Hepatocyte (in vitro differentiated cells): ENCODE results near the gene VAV2. TPM values are rescaled to one million over a fixed set of nuclear protein-coding genes. Genes with fewer than 3 reads are reported as not detected.

Source experiments
- DNase-seq: peaks from one replicate; pipeline ENCODE4 v3.0.0-alpha.2; 2016; ENCODE audit warnings: low spot score
- H2AFZ ChIP-seq: fragments of 200-600 bp; sonication (generic); 2 replicates; pipeline ENCODE4 v1.6.0; 2016; ENCODE audit warnings: antibody characterized with exemption, mild to moderate bottlenecking
- H3K27ac ChIP-seq: fragments of 200-600 bp; sonication (generic); 2 replicates; pipeline ENCODE4 v1.5.1; 2016; ENCODE audit warnings: mild to moderate bottlenecking
- H3K27me3 ChIP-seq: fragments of 200-600 bp; sonication (generic); 2 replicates; pipeline ENCODE4 v1.6.1; 2016
- H3K36me3 ChIP-seq: fragments of 200-600 bp; sonication (generic); replicated peaks from 2 replicates; pipeline ENCODE4 v1.5.1; 2016; ENCODE audit warnings: low read depth; ENCODE audit not compliant: insufficient read depth
- H3K4me1 ChIP-seq: fragments of 200-600 bp; sonication (generic); 2 replicates; pipeline ENCODE4 v1.5.1; 2016; ENCODE audit warnings: mild to moderate bottlenecking, moderate library complexity; ENCODE audit not compliant: insufficient read depth
- H3K4me2 ChIP-seq: fragments of 200-600 bp; sonication (generic); 2 replicates; pipeline ENCODE4 v1.6.0; 2016
- H3K4me3 ChIP-seq: fragments of 200-600 bp; sonication (generic); 2 replicates; pipeline ENCODE4 v1.5.1; 2016; ENCODE audit warnings: mild to moderate bottlenecking
- H3K79me2 ChIP-seq: fragments of 200-600 bp; sonication (generic); 2 replicates; pipeline ENCODE4 v1.6.0; 2017; ENCODE audit warnings: mild to moderate bottlenecking
- H3K9me2 ChIP-seq: fragments of 200-600 bp; sonication (generic); replicated peaks from 2 replicates; pipeline ENCODE4 v1.6.0; 2017; ENCODE audit warnings: mild to moderate bottlenecking; ENCODE audit not compliant: insufficient read depth
- H3K9me3 ChIP-seq: fragments of 200-600 bp; sonication (generic); 2 replicates; pipeline ENCODE4 v1.5.1; 2016; ENCODE audit warnings: low read depth, mild to moderate bottlenecking
- H4K20me1 ChIP-seq: fragments of 200-600 bp; sonication (generic); 2 replicates; pipeline ENCODE4 v1.6.0; 2016; ENCODE audit warnings: mild to moderate bottlenecking; ENCODE audit not compliant: insufficient read depth, poor library complexity, severe bottlenecking
- EZH2 ChIP-seq: fragments of 200-600 bp; sonication (generic); IDR thresholded peaks from 2 replicates; pipeline ENCODE4 v1.6.1; 2016; ENCODE audit warnings: antibody characterized with exemption, mild to moderate bottlenecking, borderline replicate concordance
- EZH2phosphoT487 ChIP-seq: fragments of 200-600 bp; sonication (generic); IDR thresholded peaks from one replicate; pipeline ENCODE4 v1.6.1; 2018; ENCODE audit warnings: antibody characterized with exemption, mild to moderate bottlenecking, low read depth, moderate library complexity; ENCODE audit not compliant: unreplicated experiment, severe bottlenecking
- WGBS: methylation state at CpG from one replicate; pipeline ENCODE4 v1.1.6; 2016; ENCODE audit warnings: low lambda C conversion rate; ENCODE audit errors: missing lambda C conversion rate; 5-methylcytosine and 5-hydroxymethylcytosine counted together
- polyA plus RNA-seq: library from polyadenylated mRNA; unstranded; fragments of >200 nt; fragmentation: Nextera tagmentation; extraction: Ambion mirVana; gene quantifications from 2 replicates; pipeline ENCODE4 v1.2.1, GENCODE V29; 2016
- total RNA-seq: library from RNA; depleted of rRNA; stranded (reverse); fragments of >200 nt; gene quantifications from 2 replicates; pipeline ENCODE4 v1.2.3, GENCODE V29; 2014
- TF ChIP-seq, protein P1 (sequence below): fragments of 200-600 bp; sonication (generic); IDR thresholded peaks from 2 replicates; pipeline ENCODE4 v1.5.1; 2016; ENCODE audit warnings: antibody characterized with exemption, mild to moderate bottlenecking; ENCODE audit not compliant: poor library complexity

Gene VAV2
- total and polyA plus RNA-seq, 2 experiments from 2014 or later: 24.9 to 27.7 TPM

- H3K9me3 ChIP-seq: no peaks in the 10 kb centered on the region
- no peak overlapping the region for H3K27ac ChIP-seq
- peaks cover 29% of the 10 kb centered on the region for H3K79me2 ChIP-seq
- H3K4me2 ChIP-seq: no peak overlapping the region
- TF ChIP-seq EZH2 (no peak), EZH2phosphoT487 (no peak)
- TF ChIP-seq, protein P1, sequence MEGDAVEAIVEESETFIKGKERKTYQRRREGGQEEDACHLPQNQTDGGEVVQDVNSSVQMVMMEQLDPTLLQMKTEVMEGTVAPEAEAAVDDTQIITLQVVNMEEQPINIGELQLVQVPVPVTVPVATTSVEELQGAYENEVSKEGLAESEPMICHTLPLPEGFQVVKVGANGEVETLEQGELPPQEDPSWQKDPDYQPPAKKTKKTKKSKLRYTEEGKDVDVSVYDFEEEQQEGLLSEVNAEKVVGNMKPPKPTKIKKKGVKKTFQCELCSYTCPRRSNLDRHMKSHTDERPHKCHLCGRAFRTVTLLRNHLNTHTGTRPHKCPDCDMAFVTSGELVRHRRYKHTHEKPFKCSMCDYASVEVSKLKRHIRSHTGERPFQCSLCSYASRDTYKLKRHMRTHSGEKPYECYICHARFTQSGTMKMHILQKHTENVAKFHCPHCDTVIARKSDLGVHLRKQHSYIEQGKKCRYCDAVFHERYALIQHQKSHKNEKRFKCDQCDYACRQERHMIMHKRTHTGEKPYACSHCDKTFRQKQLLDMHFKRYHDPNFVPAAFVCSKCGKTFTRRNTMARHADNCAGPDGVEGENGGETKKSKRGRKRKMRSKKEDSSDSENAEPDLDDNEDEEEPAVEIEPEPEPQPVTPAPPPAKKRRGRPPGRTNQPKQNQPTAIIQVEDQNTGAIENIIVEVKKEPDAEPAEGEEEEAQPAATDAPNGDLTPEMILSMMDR: no peak
- peaks cover 6% of the 10 kb centered on the region for H3K4me1 ChIP-seq
- WGBS: 96% methylated on average over 10 of the region's 11 CpGs
- no peak overlapping the region for H2AFZ ChIP-seq
- no peaks in the 10 kb centered on the region for H3K36me3 ChIP-seq
- no peak for DNase-seq
- H3K4me3 ChIP-seq: no peak overlapping the region
- H3K27me3 ChIP-seq: no peaks in the 10 kb centered on the region
- H4K20me1 ChIP-seq: peaks cover 4% of the 10 kb centered on the region
- no peaks in the 10 kb centered on the region for H3K9me2 ChIP-seq
Observed at GRCh38 chr9:133858771-133859170, 133.4 kb downstream of the VAV2 start.

- TF ChIP-seq EZH2phosphoT487: no peak
- TF ChIP-seq, protein P1: no peak
- no peak for TF ChIP-seq EZH2
- Histone ChIP-seq H3K4me3 (no peak overlapping the region), H3K4me2 (no peak overlapping the region), H3K27ac (no peak overlapping the region), H3K4me1 (peaks cover 6% of the 10 kb centered on the region), H3K79me2 (peaks cover 20% of the 10 kb centered on the region), H3K9me2 (no peaks in the 10 kb centered on the region), H3K9me3 (no peaks in the 10 kb centered on the region), H4K20me1 (no peaks in the 10 kb centered on the region), H3K27me3 (no peaks in the 10 kb centered on the region), H3K36me3 (no peaks in the 10 kb centered on the region), H2AFZ (no peak overlapping the region)
- no peak for DNase-seq
- WGBS: 95% methylated on average over 9 of the region's 9 CpGs
Observed at GRCh38 chr9:133857639-133858038, 134.5 kb downstream of the VAV2 start.

DNA sequence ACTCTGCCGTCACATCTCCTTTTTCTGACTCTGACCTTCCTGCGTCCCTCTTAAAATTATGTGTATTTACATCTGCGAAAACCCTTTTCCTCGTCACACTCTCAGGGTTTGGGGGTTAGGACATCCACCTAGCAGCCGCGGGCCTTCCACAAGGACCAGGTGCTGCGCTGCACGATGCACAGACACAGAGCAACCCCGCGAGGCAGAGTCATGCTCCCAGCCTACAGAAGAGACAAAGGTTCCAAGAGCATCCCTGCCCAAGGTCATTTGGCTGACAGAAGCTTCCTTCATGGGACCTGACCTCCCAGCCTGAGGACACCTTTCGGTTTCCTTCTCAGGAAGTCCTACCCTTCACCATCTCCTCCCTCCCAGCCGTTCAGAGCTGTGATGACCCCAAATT lies 135.3 kb downstream of the VAV2 start:
- Histone ChIP-seq H3K9me3 (no peaks in the 10 kb centered on the region), H3K79me2 (peaks cover 20% of the 10 kb centered on the region), H3K9me2 (no peaks in the 10 kb centered on the region), H3K4me2 (no peak overlapping the region), H3K36me3 (no peaks in the 10 kb centered on the region), H2AFZ (no peak overlapping the region), H3K4me1 (peaks cover 6% of the 10 kb centered on the region), H3K4me3 (no peak overlapping the region), H4K20me1 (no peaks in the 10 kb centered on the region), H3K27me3 (no peaks in the 10 kb centered on the region), H3K27ac (peak overlapping the region; percentile 97)
- 98% methylated on average over 12 of the region's 12 CpGs for WGBS
- no peak for DNase-seq
- TF ChIP-seq EZH2 (no peak), EZH2phosphoT487 (no peak)
- TF ChIP-seq, protein P1: no peak

DNA sequence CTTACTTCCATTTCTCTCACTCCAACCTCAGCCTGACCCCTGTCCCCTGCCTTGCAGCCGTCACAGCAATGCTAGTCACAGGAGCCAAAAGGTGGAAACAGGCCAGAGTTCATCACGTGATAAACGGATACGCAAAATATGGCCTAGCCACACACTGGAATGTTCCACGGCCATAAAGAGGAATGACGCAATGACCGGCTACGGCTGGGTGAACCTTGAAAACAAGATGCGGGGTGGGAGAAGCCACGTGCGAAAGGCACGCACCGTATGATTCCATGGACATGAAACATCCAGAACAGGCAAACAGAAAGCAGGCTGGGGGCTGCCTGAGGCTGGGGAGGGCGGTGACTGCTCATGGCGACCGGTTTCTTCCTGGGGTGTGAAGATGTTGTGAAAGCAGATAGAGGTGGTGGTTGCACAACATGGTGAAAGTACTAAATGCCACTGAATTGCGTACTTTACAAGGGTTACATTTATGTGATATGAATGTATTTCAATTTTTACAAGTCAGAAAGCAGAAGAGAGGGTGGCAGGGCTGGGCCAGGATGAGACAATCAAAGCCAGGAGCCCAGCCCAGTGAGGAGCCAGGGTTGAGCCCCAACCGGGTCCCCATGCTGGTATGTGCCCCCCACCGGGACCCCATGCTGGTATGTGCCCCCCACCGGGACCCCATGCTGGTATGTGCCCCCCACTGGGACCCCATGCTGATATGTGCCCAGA lies 136.2 kb downstream of the VAV2 start:
- peak overlapping the region; percentile 26 for H3K4me2 ChIP-seq
- 70% methylated on average over 20 of the region's 20 CpGs for WGBS
- H3K79me2 ChIP-seq: peaks cover 27% of the 10 kb centered on the region
- no peak for TF ChIP-seq EZH2phosphoT487
- TF ChIP-seq EZH2: no peak
- TF ChIP-seq, protein P1: no peak
- H3K36me3 ChIP-seq: no peaks in the 10 kb centered on the region
- no peaks in the 10 kb centered on the region for H3K9me2 ChIP-seq
- peak overlapping the region; percentile 97 for H3K27ac ChIP-seq
- no peak overlapping the region for H3K4me3 ChIP-seq
- no peak overlapping the region for H2AFZ ChIP-seq
- H4K20me1 ChIP-seq: no peaks in the 10 kb centered on the region
- peaks cover 6% of the 10 kb centered on the region for H3K4me1 ChIP-seq
- H3K27me3 ChIP-seq: no peaks in the 10 kb centered on the region
- H3K9me3 ChIP-seq: no peaks in the 10 kb centered on the region
- peak; percentile 89 for DNase-seq
